Measurements from ENCODE around the gene PPP6R3. TPM values are rescaled to one million over a fixed set of nuclear protein-coding genes. Genes with fewer than 3 reads are reported as not detected.
"Not testable (repeated sequence)": the region's sequence is repeated elsewhere in the genome, so short reads cannot be mapped to it uniquely, and the experiment has no call there.

The PPP6R3 gene
- total RNA-seq, 1 donor from 2014 or later, result 83.5 TPM

GRCh38 chr11:68431984-68432645 lies 28.4 kb upstream of the PPP6R3 start:
- peak; percentile 7 for ATAC-seq
- intact Hi-C loops (cut with DNase I), result no loop called here

DNA sequence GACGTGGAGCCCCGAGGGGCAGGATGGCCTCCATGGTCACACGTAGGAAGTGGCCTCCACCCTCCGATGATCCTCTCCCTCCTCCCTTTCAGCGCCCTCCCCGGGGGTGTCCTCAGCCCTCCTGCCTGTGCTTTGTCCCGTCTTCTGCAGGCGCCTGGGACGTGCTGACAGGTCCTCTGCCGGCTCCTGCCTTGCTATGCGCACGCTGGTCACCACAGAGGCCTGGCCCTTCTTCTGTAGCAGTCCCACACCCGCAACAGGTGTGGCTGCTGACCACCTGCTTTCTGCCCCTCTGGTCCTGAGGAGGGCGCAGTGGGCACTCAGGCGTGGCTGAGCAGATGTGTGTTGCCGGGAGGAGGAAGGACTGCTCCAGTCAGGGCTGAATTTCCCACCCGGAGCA lies 27.7 kb upstream of the PPP6R3 start:
- intact Hi-C loops (cut with DNase I), result no loop called here
- ATAC-seq, result peak; percentile 67
- no peak for DNase-seq (ENCODE audit: missing footprints)

More at GRCh38 chr11:68431984-68432645, 28.4 kb upstream of the PPP6R3 start:
- DNase-seq (ENCODE audit: missing footprints), result no peak

DNA sequence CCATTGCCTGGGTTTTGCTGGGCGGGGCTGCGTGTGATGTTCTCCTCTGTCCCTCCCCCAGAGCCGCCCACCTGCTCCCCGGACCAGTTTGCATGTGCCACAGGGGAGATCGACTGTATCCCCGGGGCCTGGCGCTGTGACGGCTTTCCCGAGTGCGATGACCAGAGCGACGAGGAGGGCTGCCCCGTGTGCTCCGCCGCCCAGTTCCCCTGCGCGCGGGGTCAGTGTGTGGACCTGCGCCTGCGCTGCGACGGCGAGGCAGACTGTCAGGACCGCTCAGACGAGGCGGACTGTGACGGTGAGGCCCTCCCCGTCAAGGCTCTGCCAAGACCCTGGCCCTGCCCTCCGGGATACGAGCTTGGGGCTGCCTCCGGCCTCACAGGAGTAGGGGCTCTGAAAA lies 27.0 kb upstream of the PPP6R3 start:
- ATAC-seq, result no peak
- intact Hi-C loops (cut with DNase I), result no loop called here
- no peak for DNase-seq (ENCODE audit: missing footprints)

GRCh38 chr11:68434159-68434558 lies 26.4 kb upstream of the PPP6R3 start:
- ATAC-seq; intact Hi-C loops (cut with DNase I); DNase-seq (ENCODE audit: missing footprints): not testable (repeated sequence)

GRCh38 chr11:68436162-68436888 lies 24.2 kb upstream of the PPP6R3 start:
- ATAC-seq (no peak), DNase-seq (ENCODE audit: missing footprints) (no peak)
- intact Hi-C loops (cut with DNase I), result no loop called here

DNA sequence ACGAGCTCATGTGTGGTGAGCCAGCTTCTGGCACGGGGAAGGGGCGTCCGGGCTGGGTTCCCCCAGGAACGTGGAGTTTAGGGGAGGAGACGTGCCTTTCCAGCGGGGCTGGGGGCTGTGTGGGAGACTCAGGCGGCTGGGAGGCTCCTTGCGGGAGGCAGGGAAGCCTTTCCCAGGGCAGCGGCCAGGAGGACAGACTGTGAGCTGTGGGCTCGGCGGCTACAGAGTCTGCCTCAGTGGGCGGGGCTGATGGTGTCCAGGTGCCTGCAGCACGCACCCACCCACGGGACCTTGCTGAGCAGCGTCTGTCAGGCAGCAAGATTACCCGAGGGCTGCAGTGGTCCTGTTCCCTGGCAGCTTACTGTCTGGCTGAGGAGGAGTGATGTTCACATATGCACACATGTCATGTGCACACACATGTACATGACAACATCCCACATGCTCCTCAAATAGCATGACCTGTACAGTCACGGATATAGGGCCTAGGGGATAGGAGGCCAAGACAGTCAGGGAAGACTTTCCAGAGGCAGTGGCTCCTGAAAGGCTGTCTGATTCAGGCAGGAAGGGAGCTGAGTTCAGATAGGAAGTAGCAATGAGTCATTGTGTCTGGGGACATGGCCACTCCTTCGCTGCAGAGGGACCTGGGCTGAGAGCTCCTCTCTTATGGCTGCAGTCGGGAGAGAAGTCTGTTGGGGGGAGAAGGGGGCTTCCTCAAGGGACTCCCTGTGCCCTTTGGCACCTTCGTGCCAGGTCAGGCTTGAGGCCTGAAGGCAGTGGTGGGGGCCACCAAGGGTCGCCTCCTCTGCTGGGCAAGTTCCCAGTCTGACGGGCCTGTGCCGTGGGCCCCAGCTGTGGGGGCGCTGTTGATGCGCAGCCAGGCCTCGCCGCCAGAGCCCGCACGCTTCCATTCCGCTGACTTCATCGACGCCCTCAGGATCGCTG lies 23.3 kb upstream of the PPP6R3 start:
- intact Hi-C loops (cut with DNase I), result no loop called here
- DNase-seq (ENCODE audit: missing footprints) (no peak), ATAC-seq (peak; percentile 81)

- intact Hi-C loops (cut with DNase I), result no loop called here
- ATAC-seq, result peak; percentile 6
- no peak for DNase-seq (ENCODE audit: missing footprints)
These were observed 22.5 kb upstream of the PPP6R3 start for GRCh38 chr11:68437927-68438657.

- no peak for ATAC-seq
- intact Hi-C loops (cut with DNase I), result no loop called here
- DNase-seq (ENCODE audit: missing footprints), result no peak
These were observed 21.8 kb upstream of the PPP6R3 start for GRCh38 chr11:68438658-68439259.

GRCh38 chr11:68439355-68440065 lies 21.0 kb upstream of the PPP6R3 start:
- no peak for DNase-seq (ENCODE audit: missing footprints)
- ATAC-seq, result no peak
- intact Hi-C loops (cut with DNase I), result no loop called here

- ATAC-seq, result no peak
- no peak for DNase-seq (ENCODE audit: missing footprints)
- intact Hi-C loops (cut with DNase I), result no loop called here
These were observed 20.3 kb upstream of the PPP6R3 start for GRCh38 chr11:68440224-68440623.

GRCh38 chr11:68441466-68442230 lies 18.9 kb upstream of the PPP6R3 start:
- intact Hi-C loops (cut with DNase I), result no loop called here
- DNase-seq (ENCODE audit: missing footprints), result no peak
- no peak for ATAC-seq

- ATAC-seq (no peak), DNase-seq (ENCODE audit: missing footprints) (no peak)
- intact Hi-C loops (cut with DNase I), result no loop called here
These were observed 18.1 kb upstream of the PPP6R3 start for GRCh38 chr11:68442433-68442832.

DNA sequence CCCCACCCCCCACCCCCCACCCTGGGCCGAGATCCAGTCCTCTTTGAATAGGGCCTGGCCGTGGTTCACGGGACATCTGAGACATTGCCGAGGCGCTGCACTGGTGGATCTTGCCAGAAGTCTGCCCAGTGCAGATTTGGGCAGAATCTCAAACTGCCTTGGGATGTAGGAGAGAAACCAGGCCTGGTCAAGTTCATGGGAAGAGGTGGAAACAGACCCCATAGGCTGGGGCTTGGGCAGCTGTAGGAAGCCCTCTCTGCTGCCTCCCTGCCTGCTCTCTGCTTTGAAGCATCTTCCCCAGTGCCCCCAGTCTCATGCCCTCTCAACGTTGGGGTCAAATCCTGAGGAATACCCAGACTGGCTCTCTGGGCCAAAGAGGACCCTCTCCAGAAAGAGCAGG lies 16.0 kb upstream of the PPP6R3 start:
- DNase-seq (ENCODE audit: missing footprints) (no peak), ATAC-seq (no peak)
- intact Hi-C loops (cut with DNase I), result no loop called here

DNA sequence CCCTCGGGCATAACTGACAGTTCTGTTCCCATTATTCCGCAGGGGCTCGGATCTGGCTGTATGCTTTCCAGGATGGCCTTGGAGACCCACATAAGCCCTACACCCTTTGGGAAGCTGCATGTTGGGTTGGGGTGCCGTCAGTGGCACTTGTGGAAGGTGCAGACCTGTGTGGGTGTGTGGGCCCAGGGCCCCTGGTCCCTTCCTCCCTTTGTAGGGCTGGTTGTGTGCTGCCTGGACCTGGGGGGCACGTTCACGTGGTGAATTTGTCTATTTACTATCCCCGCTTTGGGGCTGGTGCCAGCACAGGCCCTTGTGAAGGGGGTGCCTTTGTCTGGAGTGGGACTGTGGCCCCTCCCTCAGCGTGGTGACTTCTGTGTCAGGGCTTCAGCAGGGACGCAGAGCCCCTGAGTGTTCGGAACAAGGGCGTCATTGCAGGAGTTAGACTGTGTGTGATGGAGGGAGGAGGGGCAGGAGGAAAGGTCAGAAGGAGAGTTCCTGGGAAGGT lies 15.0 kb upstream of the PPP6R3 start:
- intact Hi-C loops (cut with DNase I), result loop anchor here (2.0 to 5.0 kb wide), 3 partner anchors 48 to 189 kb away; no protein-coding TSS in a partner anchor
- no peak for ATAC-seq
- no peak for DNase-seq (ENCODE audit: missing footprints)

- DNase-seq (ENCODE audit: missing footprints), result no peak
- intact Hi-C loops (cut with DNase I), result loop anchor here (2.0 to 5.0 kb wide), 3 partner anchors 49 to 189 kb away; no protein-coding TSS in a partner anchor
- ATAC-seq, result no peak
These were observed 14.4 kb upstream of the PPP6R3 start for GRCh38 chr11:68446046-68446725.

Data from Right ventricle myocardium inferior (tissue), 1 donor.